HepG2 (cell line): ENCODE data around the gene CFAP210. TPM values are rescaled to one million over a fixed set of nuclear protein-coding genes. Genes with fewer than 3 reads are reported as not detected.
A peak's percentile ranks its signal among the peaks of the same experiment; 100 is the strongest.

Experiments used
- AHR ChIP-seq: IDR thresholded peaks from 2 replicates; pipeline ENCODE4 v1.6.1; 2018; ENCODE audit warnings: missing genetic modification reagents, missing compliant biosample characterization
- BCL3 ChIP-seq: sonication (generic); formaldehyde crosslinking; IDR thresholded peaks from 2 replicates; pipeline ENCODE4 v1.5.1; 2020; ENCODE audit warnings: mild to moderate bottlenecking, missing genetic modification reagents, moderate library complexity
- BHLHE40 ChIP-seq: IDR thresholded peaks from 2 replicates; pipeline ENCODE4 v1.6.1; 2011; ENCODE audit warnings: low read length, improper control_type of control experiment
- GABPA ChIP-seq, 2 experiments: IDR thresholded peaks; 2 replicates each; pipeline ENCODE4 v1.6.1; 2011 to 2016; ENCODE audit warnings: low read depth in 2 of 2, low read length in 1 of 2, missing biosample characterization in 1 of 2, missing genetic modification characterization in 1 of 2
- HNRNPL ChIP-seq: fragments of 200-400 bp; formaldehyde crosslinking; IDR thresholded peaks from 2 replicates; pipeline ENCODE4 v1.6.1; 2017; ENCODE audit warnings: mild to moderate bottlenecking, low read depth, low read length
- SRSF4 ChIP-seq: fragments of 200-400 bp; formaldehyde crosslinking; IDR thresholded peaks from one replicate; pipeline ENCODE4 v1.6.1; 2018; ENCODE audit warnings: mild to moderate bottlenecking, low read depth, low read length, moderate library complexity; ENCODE audit not compliant: poor library complexity, severe bottlenecking
- ZBTB3 ChIP-seq: sonication (generic); formaldehyde crosslinking; IDR thresholded peaks from 2 replicates; pipeline ENCODE4 v1.4.0; 2020; ENCODE audit warnings: low read depth, mild to moderate bottlenecking, moderate library complexity, missing genetic modification reagents, borderline replicate concordance
- ZBTB43 ChIP-seq: sonication (generic); formaldehyde crosslinking; conservative IDR thresholded peaks from 2 replicates; pipeline ENCODE4 v1.4.0; 2020; ENCODE audit warnings: missing genetic modification reagents
- ZFY ChIP-seq: sonication (generic); formaldehyde crosslinking; IDR thresholded peaks from 2 replicates; pipeline ENCODE4 v1.4.0; 2020; ENCODE audit warnings: missing genetic modification reagents
- ZNF160 ChIP-seq: sonication (generic); formaldehyde crosslinking; IDR thresholded peaks from 2 replicates; pipeline ENCODE4 v1.8.0; 2022; ENCODE audit warnings: mild to moderate bottlenecking, inconsistent platforms, missing genetic modification reagents
- ZNF263 ChIP-seq: sonication (generic); formaldehyde crosslinking; IDR thresholded peaks from 2 replicates; pipeline ENCODE4 v1.4.0; 2020; ENCODE audit warnings: missing genetic modification reagents
- ZNF274 ChIP-seq: sonication (generic); formaldehyde crosslinking; IDR thresholded peaks from 2 replicates; pipeline ENCODE4 v1.5.1; 2020; ENCODE audit warnings: mild to moderate bottlenecking, missing genetic modification reagents
- ZNF407 ChIP-seq: sonication (generic); formaldehyde crosslinking; IDR thresholded peaks from one replicate; pipeline ENCODE4 v1.5.1; 2020; ENCODE audit warnings: mild to moderate bottlenecking, missing genetic modification reagents; ENCODE audit errors: not compliant biosample characterization
- ZNF713 ChIP-seq: sonication (generic); formaldehyde crosslinking; IDR thresholded peaks from 2 replicates; pipeline ENCODE4 v1.4.0; 2020; ENCODE audit warnings: mild to moderate bottlenecking, missing genetic modification reagents
- ZNF775 ChIP-seq: sonication (generic); formaldehyde crosslinking; IDR thresholded peaks from 2 replicates; pipeline ENCODE4 v1.4.0; 2020; ENCODE audit warnings: missing genetic modification reagents, mild to moderate bottlenecking, moderate library complexity, borderline replicate concordance
- ZNF777 ChIP-seq: sonication (generic); formaldehyde crosslinking; IDR thresholded peaks from 2 replicates; pipeline ENCODE4 v1.4.0; 2020; ENCODE audit warnings: missing genetic modification reagents
- polyA plus RNA-seq, 8 experiments: library from polyadenylated mRNA; depleted of rRNA in 3 of 8; stranded (reverse) in 7 of 8; unstranded in 1 of 8; fragments of >200 nt; fragmentation: Illumina TruSeq in 4 of 8; extraction: Trizol in 4 of 8; gene quantifications; 2 replicates each; pipeline versions ENCODE4 v1.2.1 to v1.2.3, GENCODE V29; 2011 to 2016; ENCODE audit warnings: low read depth in 4 of 8, missing spikeins in 1 of 8, mixed read lengths in 1 of 8; ENCODE audit not compliant: insufficient read depth in 1 of 8
- total RNA-seq, 5 experiments: library from RNA; depleted of rRNA; stranded (reverse); fragments of >200 nt; fragmentation: Illumina TruSeq; extraction: Trizol; gene quantifications; 2 replicates each; pipeline ENCODE4 v1.2.3, GENCODE V29; 2016; ENCODE audit warnings: low read depth in 1 of 5

Gene CFAP210
- total and polyA plus RNA-seq, 2 of the 13 experiments (the other 11 are each of a cell fraction or from before 2014, with no cell fraction given), result 0.18 TPM; not detected in 1

GRCh38 chr2:169716938-169717690 lies 22.9 kb upstream of the CFAP210 start (continued):
- TF ChIP-seq ZBTB3 (CRISPR knock-in tag) (no peak), ZNF713 (CRISPR knock-in tag) (no peak), ZNF775 (CRISPR knock-in tag) (no peak), ZNF777 (no peak), BCL3 (CRISPR knock-in tag) (peak; percentile 44; the same call in 1 of the 2 replicates), ZBTB43 (CRISPR knock-in tag) (no peak), GABPA (IDR thresholded peaks at IDR 0.05; ENCODE audit: low read depth, low read length) (no peak), GABPA (CRISPR knock-in tag; IDR thresholded peaks at IDR 0.05; ENCODE audit: low read depth) (peak; percentile 76), AHR (no peak), ZNF263 (CRISPR knock-in tag) (no peak), ZNF160 (no peak), ZNF407 (CRISPR knock-in tag) (no peak), SRSF4 (no peak), ZFY (no peak; the same call in 1 of the 2 replicates), ZNF274 (CRISPR knock-in tag) (0 out of 2 replicates have a peak, but pooled peaks have one; percentile 30), HNRNPL (no peak), BHLHE40 (peak; percentile 25; the same call in 1 of the 2 replicates)
